Activated T-helper 1 cell treated with anti-CD3 and anti-CD28 coated beads, Interleukin-12 subunit alpha, Interleukin-12 subunit beta, Interleukin-2, Interleukin-4 antibody, amounts not matched to agents 30 ng/mL and 10 ng/mL and 1 ng/mL, durations not matched to agents 14 hours and 24 hours and 36 hours (primary cell): Measurements from ENCODE around the gene SLC39A11. TPM values are rescaled to one million over a fixed set of nuclear protein-coding genes. Genes with fewer than 3 reads are reported as not detected.
"Not testable (repeated sequence)": the region's sequence is repeated elsewhere in the genome, so short reads cannot be mapped to it uniquely, and the experiment has no call there.

Experiments
- DNase-seq: peaks from one replicate; pipeline ENCODE4 v3.0.0; 2021; ENCODE audit warnings: low spot score
- H3K27ac Mint-ChIP-seq: one replicate; pipeline ENCODE4 v1.8.0; 2021; ENCODE audit warnings: mild to moderate bottlenecking, mixed read lengths
- H3K27me3 Mint-ChIP-seq: one replicate; pipeline ENCODE4 v1.8.0; 2022; ENCODE audit warnings: mild to moderate bottlenecking, moderate library complexity, mixed read lengths; ENCODE audit not compliant: insufficient read depth
- H3K36me3 Mint-ChIP-seq: one replicate; pipeline ENCODE4 v1.8.0; 2021; ENCODE audit warnings: low read depth, mixed read lengths
- H3K4me1 Mint-ChIP-seq: one replicate; pipeline ENCODE4 v1.8.0; 2021; ENCODE audit warnings: low read depth, mixed read lengths
- H3K4me3 Mint-ChIP-seq: one replicate; pipeline ENCODE4 v1.8.0; 2021; ENCODE audit warnings: mild to moderate bottlenecking, moderate library complexity, mixed read lengths
- H3K9me3 Mint-ChIP-seq: one replicate; pipeline ENCODE4 v1.8.0; 2021; ENCODE audit warnings: mixed read lengths
- intact Hi-C: fragments of 100-400 bp; cut with micrococcal nuclease; formaldehyde crosslinking; loops from one replicate; pipeline ENCODE4 v1.15.1; 2024
- total RNA-seq: library from RNA; stranded (reverse); gene quantifications from 2 replicates; pipeline ENCODE4 v1.2.3, GENCODE V29; 2022

Gene SLC39A11
- total RNA-seq, 1 donor from 2014 or later: 20.9 TPM

DNA sequence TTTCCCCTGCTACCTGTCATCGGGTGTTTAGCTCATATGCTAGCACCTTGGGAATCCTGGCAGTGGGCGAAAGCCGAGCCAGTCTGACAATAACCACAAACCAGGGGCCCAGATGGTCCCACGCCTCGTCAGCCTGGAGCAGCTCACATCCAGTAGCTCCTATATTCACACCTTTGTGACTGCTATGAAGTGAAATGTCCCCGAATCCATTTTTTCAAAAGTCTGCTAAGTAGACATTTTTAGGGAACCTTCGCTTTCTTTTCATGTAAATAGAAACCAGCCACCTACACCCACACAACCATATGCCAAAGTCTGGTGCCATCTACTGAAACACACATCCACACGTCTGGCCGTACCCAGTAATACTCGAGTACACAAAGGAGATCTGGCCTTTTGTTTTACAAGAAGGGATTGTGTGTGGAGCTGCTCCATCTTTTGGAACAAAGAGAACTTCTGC, 176.8 kb downstream of the SLC39A11 start:
- Mint-ChIP-seq H3K4me3 (no peak overlapping the region), H3K27me3 (no peaks in the 10 kb centered on the region), H3K36me3 (no peaks in the 10 kb centered on the region), H3K4me1 (no peaks in the 10 kb centered on the region), H3K27ac (no peak overlapping the region), H3K9me3 (no peaks in the 10 kb centered on the region)
- no peak for DNase-seq
- intact Hi-C loops: no loop called here

DNA sequence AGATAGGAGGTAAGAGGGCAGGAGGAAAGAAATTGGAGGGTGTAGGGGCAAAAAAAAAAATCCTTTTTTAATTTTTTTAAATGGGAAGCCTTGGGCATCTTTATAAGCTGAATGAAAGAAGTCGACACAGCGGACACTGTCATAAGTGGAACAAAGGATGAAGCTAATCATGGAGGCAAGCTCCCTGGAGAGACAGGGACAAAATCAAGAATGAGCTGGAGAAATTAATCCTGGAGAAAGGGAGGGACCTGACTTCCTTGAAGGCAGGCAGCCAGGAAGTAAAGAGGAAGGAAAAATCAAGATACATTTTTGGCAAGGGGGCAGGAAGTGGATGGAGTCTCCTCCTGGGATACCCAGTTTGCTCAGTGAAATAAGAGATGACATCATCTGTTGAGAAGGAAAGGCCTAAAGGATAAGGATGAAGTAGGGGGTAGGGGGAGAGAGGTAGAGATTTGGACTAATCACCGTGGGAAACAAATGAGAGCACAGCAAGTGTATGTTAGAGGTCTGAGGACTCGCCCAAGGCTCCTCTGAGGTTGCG, 179.3 kb downstream of the SLC39A11 start:
- H3K9me3 Mint-ChIP-seq: no peaks in the 10 kb centered on the region
- no peaks in the 10 kb centered on the region for H3K4me1 Mint-ChIP-seq
- no peak overlapping the region for H3K27ac Mint-ChIP-seq
- no peak for DNase-seq
- H3K27me3 Mint-ChIP-seq: no peaks in the 10 kb centered on the region
- H3K36me3 Mint-ChIP-seq: no peaks in the 10 kb centered on the region
- intact Hi-C loops: no loop called here
- no peak overlapping the region for H3K4me3 Mint-ChIP-seq

- DNase-seq: no peak
- Mint-ChIP-seq H3K4me3 (no peak overlapping the region), H3K9me3 (no peaks in the 10 kb centered on the region), H3K4me1 (no peaks in the 10 kb centered on the region), H3K27me3 (peaks cover 2% of the 10 kb centered on the region), H3K36me3 (no peaks in the 10 kb centered on the region), H3K27ac (no peak overlapping the region)
- intact Hi-C loops: no loop called here
Measured at GRCh38 chr17:72906306-72906705, 186.2 kb downstream of the SLC39A11 start.

DNA sequence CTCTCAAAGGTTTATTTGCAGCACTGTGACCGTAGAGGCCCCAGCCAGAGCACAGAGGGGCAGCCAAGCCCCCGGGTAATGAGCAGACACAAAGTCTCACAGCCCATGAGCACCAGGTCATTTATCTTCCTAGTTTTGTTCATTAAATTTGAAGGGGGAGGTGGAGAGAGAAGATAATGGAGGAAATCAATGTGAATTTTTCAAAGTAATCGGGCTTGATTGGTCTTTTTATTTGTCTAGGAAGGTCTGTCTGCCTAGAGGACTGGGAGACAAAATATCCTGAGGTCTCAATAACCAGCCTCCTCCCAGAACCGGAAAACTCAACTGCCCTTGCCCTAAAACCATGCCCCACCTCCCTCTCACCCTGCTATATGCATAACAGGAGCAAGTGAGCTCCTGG, 189.0 kb downstream of the SLC39A11 start:
- Mint-ChIP-seq H3K36me3 (no peaks in the 10 kb centered on the region), H3K27ac (no peak overlapping the region), H3K4me1 (no peaks in the 10 kb centered on the region), H3K9me3 (no peaks in the 10 kb centered on the region), H3K27me3 (peaks cover 2% of the 10 kb centered on the region), H3K4me3 (no peak overlapping the region)
- intact Hi-C loops: no loop called here
- DNase-seq: no peak

DNA sequence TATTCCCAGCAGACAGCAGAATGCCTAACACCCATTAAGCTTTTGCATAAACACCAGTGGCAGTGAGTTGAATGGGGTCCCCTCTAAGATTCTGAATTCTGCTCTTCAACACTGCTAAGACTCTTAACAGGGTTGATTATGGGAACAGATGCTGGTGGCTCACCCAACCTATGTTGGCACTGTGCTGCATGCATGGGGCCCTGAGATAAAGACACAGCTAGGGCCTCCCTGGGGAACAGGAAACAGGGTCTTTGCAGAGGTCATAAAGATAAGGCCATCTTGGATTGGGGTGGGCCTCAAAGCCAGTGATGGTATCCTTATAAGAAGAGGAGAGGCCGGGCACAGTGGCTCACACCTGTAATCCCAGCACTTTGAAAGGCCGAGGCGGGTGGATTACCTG, 190.8 kb downstream of the SLC39A11 start:
- no peaks in the 10 kb centered on the region for H3K9me3 Mint-ChIP-seq
- no peaks in the 10 kb centered on the region for H3K4me1 Mint-ChIP-seq

GRCh38 chr17:72901083-72901482, 191.4 kb downstream of the SLC39A11 start:
- no peak overlapping the region for H3K27ac Mint-ChIP-seq
- no peaks in the 10 kb centered on the region for H3K9me3 Mint-ChIP-seq
- peaks cover 2% of the 10 kb centered on the region for H3K27me3 Mint-ChIP-seq
- intact Hi-C loops: no loop called here
- no peak for DNase-seq
- H3K4me1 Mint-ChIP-seq: no peaks in the 10 kb centered on the region
- no peak overlapping the region for H3K4me3 Mint-ChIP-seq
- H3K36me3 Mint-ChIP-seq: no peaks in the 10 kb centered on the region

More for the DNA sequence above, 190.8 kb downstream of the SLC39A11 start:
- intact Hi-C loops: no loop called here
- no peaks in the 10 kb centered on the region for H3K36me3 Mint-ChIP-seq
- H3K27ac Mint-ChIP-seq: no peak overlapping the region
- H3K27me3 Mint-ChIP-seq: peaks cover 2% of the 10 kb centered on the region
- DNase-seq: no peak
- H3K4me3 Mint-ChIP-seq: no peak overlapping the region

DNA sequence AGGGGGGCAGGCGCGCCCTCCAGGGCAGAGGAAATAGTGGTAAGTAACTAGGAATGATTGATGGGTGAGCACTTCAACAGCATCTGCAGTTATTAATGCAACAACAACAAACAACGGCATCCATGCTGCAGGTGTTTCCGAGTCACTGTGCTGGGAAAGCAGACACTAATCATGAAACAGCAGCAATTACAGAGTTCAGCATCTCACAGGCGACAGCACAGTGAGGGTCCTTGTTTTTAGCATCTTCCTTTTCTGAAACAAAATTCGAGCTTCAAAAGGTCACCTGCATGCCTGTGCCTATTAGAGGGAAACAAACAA, 191.9 kb downstream of the SLC39A11 start:
- no peak overlapping the region for H3K4me3 Mint-ChIP-seq
- no peaks in the 10 kb centered on the region for H3K9me3 Mint-ChIP-seq
- no peak for DNase-seq
- intact Hi-C loops: no loop called here
- H3K27me3 Mint-ChIP-seq: peaks cover 2% of the 10 kb centered on the region
- no peak overlapping the region for H3K27ac Mint-ChIP-seq
- H3K36me3 Mint-ChIP-seq: no peaks in the 10 kb centered on the region
- no peaks in the 10 kb centered on the region for H3K4me1 Mint-ChIP-seq

DNA sequence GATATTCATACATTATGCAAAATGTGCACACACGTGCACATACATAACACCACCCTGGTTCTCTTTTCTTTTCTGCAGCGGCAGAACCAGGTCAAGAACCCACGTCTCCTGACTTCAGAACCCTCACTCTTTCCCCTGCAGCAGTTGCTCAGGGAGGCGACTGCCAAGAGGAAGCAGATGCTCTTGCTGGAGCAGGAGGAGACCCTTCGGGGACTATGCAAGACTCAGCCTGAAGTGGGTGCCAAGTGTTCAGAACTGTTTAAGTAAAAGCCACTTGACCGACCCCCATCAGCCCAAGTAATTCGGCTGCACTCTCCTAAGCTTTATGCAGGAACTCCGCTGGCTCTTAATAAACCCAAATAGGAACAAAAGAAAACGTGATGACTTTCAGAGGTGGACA, 193.8 kb downstream of the SLC39A11 start:
- intact Hi-C loops: no loop called here
- H3K27ac Mint-ChIP-seq: no peak overlapping the region
- H3K4me1 Mint-ChIP-seq: no peaks in the 10 kb centered on the region
- no peaks in the 10 kb centered on the region for H3K9me3 Mint-ChIP-seq
- no peaks in the 10 kb centered on the region for H3K36me3 Mint-ChIP-seq
- peaks cover 2% of the 10 kb centered on the region for H3K27me3 Mint-ChIP-seq
- no peak overlapping the region for H3K4me3 Mint-ChIP-seq
- DNase-seq: no peak

DNA sequence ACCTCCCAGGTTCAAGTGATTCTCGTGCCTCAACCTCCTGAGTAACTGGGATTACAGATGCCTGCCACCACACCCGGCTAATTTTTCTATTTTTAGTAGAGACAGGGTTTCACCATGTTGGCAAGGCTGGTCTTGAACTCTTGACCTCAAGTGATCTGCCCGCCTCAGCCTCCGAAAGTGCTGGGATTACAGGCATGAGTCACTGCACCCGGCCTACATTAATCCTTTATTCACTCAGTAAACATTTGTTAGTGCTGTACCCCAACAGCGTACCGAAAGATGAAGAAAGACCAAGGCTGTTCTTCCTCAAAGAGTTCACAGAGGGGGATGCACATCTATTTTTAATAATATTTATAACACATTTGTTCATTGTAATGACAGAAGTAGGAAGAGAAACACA, 196.2 kb downstream of the SLC39A11 start:
- H3K4me3 Mint-ChIP-seq, H3K4me1 Mint-ChIP-seq, DNase-seq, H3K27me3 Mint-ChIP-seq, intact Hi-C loops, H3K27ac Mint-ChIP-seq, H3K36me3 Mint-ChIP-seq, H3K9me3 Mint-ChIP-seq: not testable (repeated sequence)

DNA sequence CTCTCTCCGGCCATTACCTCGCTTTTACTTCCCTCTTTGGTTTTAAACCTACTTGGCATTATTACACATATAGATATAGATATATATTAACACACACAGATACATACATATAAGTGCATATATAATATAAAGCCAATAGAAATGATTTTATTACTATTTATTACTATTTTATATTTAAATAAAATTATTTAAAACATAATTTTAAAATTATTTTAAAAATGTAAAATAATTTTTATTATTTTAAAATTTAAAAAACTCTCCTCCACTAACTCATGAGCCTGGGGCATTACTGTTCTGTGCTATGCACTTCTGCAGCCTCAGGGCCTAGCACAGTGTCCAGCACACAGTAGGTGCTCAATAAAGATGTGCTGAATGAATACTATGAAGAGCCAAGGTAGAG, 200.9 kb downstream of the SLC39A11 start:
- Mint-ChIP-seq H3K4me3 (no peak overlapping the region), H3K27me3 (no peaks in the 10 kb centered on the region), H3K4me1 (peaks cover 16% of the 10 kb centered on the region), H3K36me3 (no peaks in the 10 kb centered on the region), H3K27ac (no peak overlapping the region), H3K9me3 (peaks cover 7% of the 10 kb centered on the region)
- DNase-seq: no peak
- intact Hi-C loops: loop anchor here (2.0 kb wide), 1 partner anchor 27 kb away; no protein-coding TSS in a partner anchor

DNA sequence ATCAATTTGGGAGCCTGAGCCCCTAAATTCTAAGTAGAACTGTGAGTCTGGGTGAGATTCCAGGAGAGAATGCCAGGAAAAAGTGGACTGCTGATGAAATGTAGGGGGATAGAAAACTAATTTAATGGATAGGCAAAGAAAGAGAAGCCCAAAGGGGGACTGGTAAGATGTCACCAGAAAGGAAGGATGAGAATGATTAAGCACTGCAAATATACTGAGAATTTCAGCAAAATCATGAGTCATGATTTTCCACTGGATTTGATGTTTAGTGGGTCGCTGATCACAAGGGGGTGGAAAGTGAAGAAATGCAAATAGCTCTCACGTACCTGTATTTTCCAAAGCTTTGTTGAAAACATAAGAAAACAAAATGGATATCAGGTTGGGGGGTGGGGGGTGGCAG, 201.8 kb downstream of the SLC39A11 start:
- peaks cover 16% of the 10 kb centered on the region for H3K4me1 Mint-ChIP-seq
- H3K27ac Mint-ChIP-seq: peak overlapping the region; percentile 59
- peaks cover 16% of the 10 kb centered on the region for H3K9me3 Mint-ChIP-seq
- no peak overlapping the region for H3K4me3 Mint-ChIP-seq
- H3K27me3 Mint-ChIP-seq: no peaks in the 10 kb centered on the region
- intact Hi-C loops: loop anchor here (2.0 kb wide), 1 partner anchor 26 kb away; no protein-coding TSS in a partner anchor
- H3K36me3 Mint-ChIP-seq: peaks cover 2% of the 10 kb centered on the region
- no peak for DNase-seq

- Mint-ChIP-seq H3K27ac (peak overlapping the region; percentile 16), H3K4me1 (peaks cover 16% of the 10 kb centered on the region), H3K9me3 (peaks cover 16% of the 10 kb centered on the region), H3K36me3 (peaks cover 2% of the 10 kb centered on the region), H3K4me3 (no peak overlapping the region), H3K27me3 (no peaks in the 10 kb centered on the region)
- no peak for DNase-seq
- intact Hi-C loops: no loop called here
Measured at GRCh38 chr17:72887917-72888316, 204.6 kb downstream of the SLC39A11 start.

- H3K27ac Mint-ChIP-seq: no peak overlapping the region
- intact Hi-C loops: no loop called here
- no peak overlapping the region for H3K4me3 Mint-ChIP-seq
Measured at GRCh38 chr17:72887322-72887721, 205.2 kb downstream of the SLC39A11 start.

GRCh38 chr17:72886622-72887021, 205.9 kb downstream of the SLC39A11 start:
- peaks cover 16% of the 10 kb centered on the region for H3K4me1 Mint-ChIP-seq
- intact Hi-C loops: no loop called here
- H3K4me3 Mint-ChIP-seq: no peak overlapping the region
- H3K36me3 Mint-ChIP-seq: peaks cover 2% of the 10 kb centered on the region
- H3K27me3 Mint-ChIP-seq: no peaks in the 10 kb centered on the region
- H3K27ac Mint-ChIP-seq: no peak overlapping the region
- no peak for DNase-seq
- peaks cover 21% of the 10 kb centered on the region for H3K9me3 Mint-ChIP-seq

More at GRCh38 chr17:72887322-72887721, 205.2 kb downstream of the SLC39A11 start:
- DNase-seq: no peak
- Mint-ChIP-seq H3K9me3 (peaks cover 19% of the 10 kb centered on the region), H3K36me3 (peaks cover 2% of the 10 kb centered on the region), H3K4me1 (peaks cover 16% of the 10 kb centered on the region), H3K27me3 (no peaks in the 10 kb centered on the region)
